Progenitor cell of endocrine pancreas (in vitro differentiated cells): ENCODE measurements around the gene ENPP1. TPM values are rescaled to one million over a fixed set of nuclear protein-coding genes. Genes with fewer than 3 reads are reported as not detected.
A peak's percentile ranks its signal among the peaks of the same experiment; 100 is the strongest.

Source experiments
- DNase-seq: peaks from one replicate; pipeline ENCODE4 v3.0.0; 2021; ENCODE audit warnings: low spot score; ENCODE audit not compliant: unreplicated experiment
- H3K27ac Mint-ChIP-seq: 2 replicates; pipeline ENCODE4 v1.8.0; 2021; ENCODE audit warnings: mild to moderate bottlenecking, moderate library complexity, mixed read lengths
- H3K27me3 Mint-ChIP-seq: 2 replicates; pipeline ENCODE4 v1.8.0; 2021; ENCODE audit warnings: mixed read lengths
- H3K36me3 Mint-ChIP-seq: 2 replicates; pipeline ENCODE4 v1.8.0; 2022; ENCODE audit warnings: mixed read lengths; ENCODE audit not compliant: insufficient read depth
- H3K4me1 Mint-ChIP-seq: 2 replicates; pipeline ENCODE4 v1.8.0; 2021; ENCODE audit warnings: low read depth, mixed read lengths
- H3K4me3 Mint-ChIP-seq: 2 replicates; pipeline ENCODE4 v1.8.0; 2021; ENCODE audit warnings: low read depth, mild to moderate bottlenecking, moderate library complexity, mixed read lengths
- H3K9me3 Mint-ChIP-seq: 2 replicates; pipeline ENCODE4 v1.8.0; 2021; ENCODE audit warnings: low read depth, mixed read lengths
- CTCF ChIP-seq: fragments of 200-600 bp; sonication (generic); IDR thresholded peaks from one replicate; pipeline ENCODE4 v1.5.0; 2021; ENCODE audit warnings: antibody characterized with exemption, mild to moderate bottlenecking; ENCODE audit not compliant: unreplicated experiment
- total RNA-seq: library from RNA; stranded (reverse); gene quantifications from 2 replicates; pipeline ENCODE4 v1.2.1, GENCODE V29; 2021

ENPP1 gene
- total RNA-seq, 1 donor from 2014 or later: 2.4 TPM

GRCh38 chr6:131924881-131925474, 117.2 kb downstream of the ENPP1 start:
- Mint-ChIP-seq H3K27me3 (no peaks in the 10 kb centered on the region), H3K36me3 (no peaks in the 10 kb centered on the region), H3K9me3 (no peaks in the 10 kb centered on the region), H3K27ac (no peak overlapping the region), H3K4me3 (no peak overlapping the region), H3K4me1 (no peaks in the 10 kb centered on the region)
- no peak for DNase-seq
- TF ChIP-seq CTCF: peak; percentile 49

GRCh38 chr6:131929264-131929663, 121.4 kb downstream of the ENPP1 start:
- no peaks in the 10 kb centered on the region for H3K36me3 Mint-ChIP-seq
- no peaks in the 10 kb centered on the region for H3K27me3 Mint-ChIP-seq
- H3K27ac Mint-ChIP-seq: no peak overlapping the region
- H3K4me1 Mint-ChIP-seq: no peaks in the 10 kb centered on the region
- no peak for DNase-seq
- H3K4me3 Mint-ChIP-seq: no peak overlapping the region
- TF ChIP-seq CTCF: no peak
- H3K9me3 Mint-ChIP-seq: no peaks in the 10 kb centered on the region

- Mint-ChIP-seq H3K4me1 (no peaks in the 10 kb centered on the region), H3K36me3 (no peaks in the 10 kb centered on the region), H3K27me3 (no peaks in the 10 kb centered on the region), H3K9me3 (no peaks in the 10 kb centered on the region), H3K27ac (no peak overlapping the region), H3K4me3 (no peak overlapping the region)
- no peak for DNase-seq
- no peak for TF ChIP-seq CTCF
These were observed 122.2 kb downstream of the ENPP1 start for GRCh38 chr6:131929976-131930375.

- DNase-seq: no peak
- no peak overlapping the region for H3K4me3 Mint-ChIP-seq
- H3K36me3 Mint-ChIP-seq: no peaks in the 10 kb centered on the region
- no peaks in the 10 kb centered on the region for H3K9me3 Mint-ChIP-seq
- H3K27ac Mint-ChIP-seq: no peak overlapping the region
- H3K4me1 Mint-ChIP-seq: no peaks in the 10 kb centered on the region
- H3K27me3 Mint-ChIP-seq: no peaks in the 10 kb centered on the region
- no peak for TF ChIP-seq CTCF
These were observed 123.4 kb downstream of the ENPP1 start for GRCh38 chr6:131931063-131931750.

GRCh38 chr6:131936156-131936555, 128.3 kb downstream of the ENPP1 start:
- no peak overlapping the region for H3K4me3 Mint-ChIP-seq
- H3K4me1 Mint-ChIP-seq: no peaks in the 10 kb centered on the region
- H3K36me3 Mint-ChIP-seq: no peaks in the 10 kb centered on the region
- no peak overlapping the region for H3K27ac Mint-ChIP-seq
- H3K27me3 Mint-ChIP-seq: no peaks in the 10 kb centered on the region
- no peaks in the 10 kb centered on the region for H3K9me3 Mint-ChIP-seq
- DNase-seq: no peak
- TF ChIP-seq CTCF: no peak
